MM.1S (cell line): ENCODE measurements around the gene TAAR2.

Experiments used
- CTCF ChIP-seq: fragments of 300-600 bp; sonication (generic); IDR thresholded peaks from 2 replicates; pipeline ENCODE4 v1.5.1; 2016; ENCODE audit warnings: antibody characterized with exemption, low read length, mixed read lengths
- EZH2 ChIP-seq: fragments of 300-600 bp; sonication (generic); optimal IDR thresholded peaks from 2 replicates; pipeline ENCODE3; 2017; ENCODE audit warnings: low read depth, mild to moderate bottlenecking, antibody characterized with exemption, low read length, mixed read lengths

GRCh38 chr6:132616677-132617076 lies 7.4 kb downstream of the TAAR2 start:
- TF ChIP-seq CTCF (no peak), EZH2 (no peak)
